Panc1 (cell line): ENCODE results near the gene RHBDF2. TPM values are rescaled to one million over a fixed set of nuclear protein-coding genes. Genes with fewer than 3 reads are reported as not detected.

Experiments
- ATAC-seq: fragments of 200-7000 bp; cut with Tn5 transposase; 2 replicates; pipeline ENCODE4 v1.9.1; 2020; ENCODE audit warnings: mild to moderate bottlenecking, moderate library complexity
- BruUV-seq: library from RNA; stranded (reverse); fragments of 400-500 nt; replicated peaks from 2 replicates; lab custom pipeline; 2021; lab: Mats Ljungman, UMichigan
- CTCF ChIA-PET: fragments of 300-600 bp; sonication (Branson Sonifier 250); formaldehyde crosslinking; loops from one replicate; lab custom pipeline; 2022; ENCODE audit warnings: antibody characterized with exemption; lab: Charles Lee
- POLR2A ChIA-PET: fragments of 300-600 bp; sonication (Branson Sonifier 250); formaldehyde crosslinking; loops from one replicate; lab custom pipeline; 2022; ENCODE audit warnings: antibody characterized with exemption; lab: Charles Lee
- DNase-seq: peaks from one replicate; pipeline ENCODE4 v3.0.0-alpha.2; 2010; ENCODE audit warnings: low read depth, low spot score
- H3K27ac ChIP-seq: 2 replicates; pipeline ENCODE4 v1.5.1; 2011; ENCODE audit warnings: mild to moderate bottlenecking, low read length, inconsistent platforms
- H3K27me3 ChIP-seq: fragments of 200-500 bp; sonication (Bioruptor generic); 2 replicates; pipeline ENCODE4 v1.6.0; 2014; ENCODE audit warnings: low read length, inconsistent platforms; ENCODE audit not compliant: control insufficient read depth, insufficient read depth
- H3K36me3 ChIP-seq: fragments of 200-500 bp; sonication (Bioruptor generic); 2 replicates; pipeline ENCODE4 v1.5.1; 2014; ENCODE audit warnings: inconsistent platforms, mild to moderate bottlenecking, low read length, moderate library complexity; ENCODE audit not compliant: control insufficient read depth, insufficient read depth
- H3K4me1 ChIP-seq: 2 replicates; pipeline ENCODE4 v1.5.1; 2011; ENCODE audit warnings: inconsistent platforms, mild to moderate bottlenecking, low read length, moderate library complexity; ENCODE audit not compliant: control insufficient read depth, insufficient read depth
- H3K4me3 ChIP-seq, 2 experiments: 2 replicates each; pipeline ENCODE4 v1.5.1; 2011 to 2012; ENCODE audit warnings: low read depth in 2 of 2, low read length in 2 of 2, mild to moderate bottlenecking in 2 of 2, inconsistent platforms in 1 of 2, moderate library complexity in 1 of 2
- H3K9me3 ChIP-seq: fragments of 200-500 bp; sonication (Bioruptor generic); 2 replicates; pipeline ENCODE4 v1.5.1; 2014; ENCODE audit warnings: low read depth, mild to moderate bottlenecking, inconsistent platforms, low read length, moderate library complexity; ENCODE audit not compliant: control insufficient read depth, insufficient read depth
- CTCF ChIP-seq: fragments of 450-650 bp; IDR thresholded peaks from 2 replicates; pipeline ENCODE4 v1.5.1; 2017; ENCODE audit warnings: mild to moderate bottlenecking
- REST ChIP-seq, 2 experiments: IDR thresholded peaks; 2 replicates each; pipeline ENCODE4 v1.6.1; 2011 to 2012; ENCODE audit warnings: low read depth in 2 of 2, control low read depth in 1 of 2, low read length in 1 of 2, mild to moderate bottlenecking in 1 of 2, moderate library complexity in 1 of 2; ENCODE audit not compliant: insufficient read depth in 1 of 2
- SIN3A ChIP-seq: IDR thresholded peaks from 2 replicates; pipeline ENCODE4 v1.6.1; 2012; ENCODE audit warnings: low read depth, mild to moderate bottlenecking, low read length, moderate library complexity, borderline replicate concordance; ENCODE audit not compliant: insufficient read depth
- in situ Hi-C: cut with HindIII; loops from 2 replicates; pipeline ENCODE4 v1.10.0; 2016; ENCODE audit warnings: low sequenced_read_pairs, low pct_unique_long_range_greater_than_20kb
- intact Hi-C: fragments of 100-400 bp; cut with micrococcal nuclease; formaldehyde crosslinking; loops from one replicate; pipeline ENCODE4 v1.10.0; 2022; ENCODE audit not compliant: unreplicated experiment
- total RNA-seq: library from RNA; stranded (reverse); gene quantifications from one replicate; pipeline ENCODE4 v1.2.1, GENCODE V29; 2021; ENCODE audit not compliant: unreplicated experiment

The RHBDF2 gene
- total RNA-seq, 1 experiment from 2014 or later: 67.8 TPM

- no peaks in the 10 kb centered on the region for H3K4me1 ChIP-seq
- no peaks in the 10 kb centered on the region for H3K9me3 ChIP-seq
- peak; percentile 95 for ATAC-seq
- ChIA-PET POLR2A (interaction anchor here (0.5 to 1.3 kb wide), 2 partner anchors 41 to 1402 kb away, joined by 3 to 4 read pairs; no protein-coding TSS in a partner anchor), CTCF (interaction anchor here (0.6 to 2.2 kb wide), 19 partner anchors 13 to 364 kb away, joined by 3 to 32 read pairs (median 5); partner anchors contain the start of gene SPHK1)
- intact Hi-C loops: loop anchor here (2.0 kb wide), 1 partner anchor 50 kb away; no protein-coding TSS in a partner anchor
- no peaks in the 10 kb centered on the region for H3K27me3 ChIP-seq
- H3K4me3 ChIP-seq: no peak overlapping the region
- TF ChIP-seq CTCF: peak; percentile 90
- TF ChIP-seq REST (IDR thresholded peaks at IDR 0.05; ENCODE audit: insufficient read depth in 1 of 2, low read depth in 2 of 2, low read length in 1 of 2): no peak
- no peak for DNase-seq
- H3K27ac ChIP-seq: no peak overlapping the region
- BruUV-seq: no TSS peak
- in situ Hi-C loops: no loop called here
- H3K36me3 ChIP-seq: no peaks in the 10 kb centered on the region
These were observed 42.4 kb downstream of the RHBDF2 start for GRCh38 chr17:76458580-76459490.

GRCh38 chr17:76453431-76453743 is 47.8 kb downstream of the RHBDF2 start:
- no peak for DNase-seq
- ChIA-PET CTCF (interaction anchor here (0.8 to 2.0 kb wide), 3 partner anchors 42 to 55 kb away, joined by 3 to 11 read pairs (median 4); no protein-coding TSS in a partner anchor), POLR2A (interaction anchor here (0.6 to 0.9 kb wide), 5 partner anchors 32 to 991 kb away, joined by 3 to 8 read pairs (median 3); no protein-coding TSS in a partner anchor)
- Histone ChIP-seq H3K27ac (no peak overlapping the region), H3K9me3 (no peaks in the 10 kb centered on the region), H3K4me3 (peak overlapping the region; percentile 35 to 80), H3K36me3 (no peaks in the 10 kb centered on the region; the same call in 1 of the 2 replicates), H3K27me3 (no peaks in the 10 kb centered on the region), H3K4me1 (peaks cover 18% of the 10 kb centered on the region)
- peak; percentile 61 for TF ChIP-seq CTCF
- TF ChIP-seq SIN3A: no peak
- no peak for ATAC-seq
- in situ Hi-C loops: no loop called here
- no TSS peak for BruUV-seq
- intact Hi-C loops: no loop called here
